Liver (tissue), 2 donors: ENCODE data around the gene NGF.

Experiments
- GABPA ChIP-seq, 2 donors: IDR thresholded peaks in 1 of 2; conservative IDR thresholded peaks in 1 of 2; 2 replicates each; pipeline ENCODE4 v1.6.1; 2016; ENCODE audit warnings: antibody characterized with exemption in 2 of 2, mild to moderate bottlenecking in 1 of 2, moderate library complexity in 1 of 2
- TF ChIP-seq, protein P1 (sequence below): IDR thresholded peaks from 2 replicates; pipeline ENCODE4 v1.6.1; 2016; ENCODE audit warnings: antibody characterized with exemption, mild to moderate bottlenecking
- TF ChIP-seq, protein P2 (sequence below): IDR thresholded peaks from 2 replicates; pipeline ENCODE4 v1.6.1; 2016; ENCODE audit warnings: antibody characterized with exemption
- donor health status: healthy.

GRCh38 chr1:115291741-115292140 is 46.3 kb downstream of the NGF start:
- TF ChIP-seq, protein P1, sequence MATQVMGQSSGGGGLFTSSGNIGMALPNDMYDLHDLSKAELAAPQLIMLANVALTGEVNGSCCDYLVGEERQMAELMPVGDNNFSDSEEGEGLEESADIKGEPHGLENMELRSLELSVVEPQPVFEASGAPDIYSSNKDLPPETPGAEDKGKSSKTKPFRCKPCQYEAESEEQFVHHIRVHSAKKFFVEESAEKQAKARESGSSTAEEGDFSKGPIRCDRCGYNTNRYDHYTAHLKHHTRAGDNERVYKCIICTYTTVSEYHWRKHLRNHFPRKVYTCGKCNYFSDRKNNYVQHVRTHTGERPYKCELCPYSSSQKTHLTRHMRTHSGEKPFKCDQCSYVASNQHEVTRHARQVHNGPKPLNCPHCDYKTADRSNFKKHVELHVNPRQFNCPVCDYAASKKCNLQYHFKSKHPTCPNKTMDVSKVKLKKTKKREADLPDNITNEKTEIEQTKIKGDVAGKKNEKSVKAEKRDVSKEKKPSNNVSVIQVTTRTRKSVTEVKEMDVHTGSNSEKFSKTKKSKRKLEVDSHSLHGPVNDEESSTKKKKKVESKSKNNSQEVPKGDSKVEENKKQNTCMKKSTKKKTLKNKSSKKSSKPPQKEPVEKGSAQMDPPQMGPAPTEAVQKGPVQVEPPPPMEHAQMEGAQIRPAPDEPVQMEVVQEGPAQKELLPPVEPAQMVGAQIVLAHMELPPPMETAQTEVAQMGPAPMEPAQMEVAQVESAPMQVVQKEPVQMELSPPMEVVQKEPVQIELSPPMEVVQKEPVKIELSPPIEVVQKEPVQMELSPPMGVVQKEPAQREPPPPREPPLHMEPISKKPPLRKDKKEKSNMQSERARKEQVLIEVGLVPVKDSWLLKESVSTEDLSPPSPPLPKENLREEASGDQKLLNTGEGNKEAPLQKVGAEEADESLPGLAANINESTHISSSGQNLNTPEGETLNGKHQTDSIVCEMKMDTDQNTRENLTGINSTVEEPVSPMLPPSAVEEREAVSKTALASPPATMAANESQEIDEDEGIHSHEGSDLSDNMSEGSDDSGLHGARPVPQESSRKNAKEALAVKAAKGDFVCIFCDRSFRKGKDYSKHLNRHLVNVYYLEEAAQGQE: no peak
- TF ChIP-seq, protein P2, sequence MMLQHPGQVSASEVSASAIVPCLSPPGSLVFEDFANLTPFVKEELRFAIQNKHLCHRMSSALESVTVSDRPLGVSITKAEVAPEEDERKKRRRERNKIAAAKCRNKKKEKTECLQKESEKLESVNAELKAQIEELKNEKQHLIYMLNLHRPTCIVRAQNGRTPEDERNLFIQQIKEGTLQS: no peak
- TF ChIP-seq GABPA (IDR thresholded peaks at IDR 0.05 in 1 of 2, conservative IDR thresholded peaks at IDR 0.05 in 1 of 2): no peak
